Measurements from ENCODE around the gene ESRRB.

ESRRB gene

DNA sequence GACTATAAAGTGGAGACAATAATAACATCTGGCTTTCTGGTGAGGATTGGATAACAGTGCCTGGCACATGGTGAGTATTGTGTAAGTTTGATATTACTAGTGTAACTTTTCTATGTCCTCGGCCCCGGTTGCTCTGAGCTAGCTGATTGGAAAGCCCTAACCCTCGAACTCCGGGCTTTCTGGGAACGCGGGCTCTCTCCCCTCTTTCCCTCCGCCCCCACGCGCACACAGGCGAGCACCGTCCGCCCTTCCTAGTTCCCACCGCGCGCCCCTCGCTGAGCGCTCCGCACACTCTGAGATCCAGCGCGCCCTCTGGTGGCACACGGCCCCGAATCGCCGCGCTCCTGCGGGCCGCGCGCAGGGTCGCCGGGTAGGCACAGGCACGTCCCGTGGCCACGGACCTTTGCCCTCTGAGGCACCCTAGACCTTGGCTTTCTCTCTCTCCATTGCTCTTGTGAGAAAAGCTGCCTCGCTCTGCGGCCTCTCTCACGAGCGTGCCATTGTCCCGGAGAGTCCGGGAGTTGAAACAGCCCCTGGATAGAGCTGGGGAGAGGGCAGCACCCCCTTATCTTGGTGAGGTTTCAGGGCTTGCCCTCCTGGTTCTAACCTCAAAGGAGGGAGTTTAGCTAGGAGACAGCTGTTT, 23.2 kb upstream of the ESRRB start:
- DNase-seq, result no peak

DNA sequence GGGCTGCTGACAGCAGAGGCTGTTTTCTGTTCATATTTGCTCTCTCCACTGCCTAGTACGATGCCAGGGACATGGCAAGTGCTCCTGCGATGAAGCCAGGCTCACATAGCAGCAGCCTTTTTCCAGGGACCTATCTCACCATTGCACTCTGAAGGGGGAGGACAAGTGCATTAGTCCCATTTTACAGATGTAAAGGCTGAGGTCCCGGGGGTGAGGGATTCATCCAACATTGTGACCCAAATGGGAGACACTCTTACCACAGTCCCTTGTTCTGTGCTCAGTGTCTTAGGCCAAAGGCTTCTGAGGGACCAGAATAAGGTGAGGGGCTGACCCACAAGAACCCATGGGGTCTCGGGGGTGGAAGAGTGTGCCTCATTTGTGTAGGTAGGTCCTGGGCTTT, 21.6 kb upstream of the ESRRB start:
- DNase-seq, result no peak

DNA sequence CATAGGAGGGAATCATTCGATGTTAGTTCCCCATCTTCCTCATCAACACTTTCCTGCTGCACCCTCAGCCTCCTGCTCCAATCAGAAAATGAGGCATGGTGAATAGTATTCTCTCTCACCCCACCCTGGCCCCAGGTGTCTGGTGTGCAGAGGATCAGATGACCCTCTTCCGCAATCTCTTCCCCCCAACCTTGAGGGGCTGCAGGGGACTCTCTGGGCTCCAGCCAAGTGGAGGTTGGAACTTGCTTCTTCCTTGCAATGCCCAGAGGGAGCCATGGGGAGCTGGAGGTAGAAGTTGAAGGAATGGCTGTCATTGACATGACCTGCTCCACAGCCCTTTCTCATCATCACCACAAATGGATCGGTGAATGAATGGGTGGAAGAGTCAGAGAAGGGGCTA, 20.2 kb upstream of the ESRRB start:
- DNase-seq, result no peak

- no peak for DNase-seq
Measured at GRCh38 chr14:76371066-76371465, 4.9 kb upstream of the ESRRB start.

GRCh38 chr14:76373456-76373855, 2.5 kb upstream of the ESRRB start:
- DNase-seq, result no peak

DNA sequence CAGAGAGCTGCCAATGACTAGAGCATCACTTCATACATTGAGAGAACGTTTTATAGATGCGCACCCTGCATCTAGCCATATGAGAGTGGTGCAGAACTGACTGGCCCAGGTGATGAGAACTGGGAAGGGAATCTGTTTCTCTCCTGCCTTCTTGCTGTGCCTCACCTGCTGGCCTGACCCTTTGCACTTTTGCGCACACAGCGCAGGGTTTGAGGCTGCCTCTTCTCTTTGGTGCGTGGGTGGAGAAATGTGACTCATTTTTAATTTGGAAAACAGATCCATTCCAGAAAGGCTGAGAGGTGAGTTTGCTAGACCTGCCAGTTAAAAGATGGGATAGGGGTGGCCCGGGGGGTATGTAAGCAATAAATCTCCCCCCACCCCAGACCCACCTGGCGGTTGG, 453 bp upstream of the ESRRB start:
- no peak for DNase-seq

DNA sequence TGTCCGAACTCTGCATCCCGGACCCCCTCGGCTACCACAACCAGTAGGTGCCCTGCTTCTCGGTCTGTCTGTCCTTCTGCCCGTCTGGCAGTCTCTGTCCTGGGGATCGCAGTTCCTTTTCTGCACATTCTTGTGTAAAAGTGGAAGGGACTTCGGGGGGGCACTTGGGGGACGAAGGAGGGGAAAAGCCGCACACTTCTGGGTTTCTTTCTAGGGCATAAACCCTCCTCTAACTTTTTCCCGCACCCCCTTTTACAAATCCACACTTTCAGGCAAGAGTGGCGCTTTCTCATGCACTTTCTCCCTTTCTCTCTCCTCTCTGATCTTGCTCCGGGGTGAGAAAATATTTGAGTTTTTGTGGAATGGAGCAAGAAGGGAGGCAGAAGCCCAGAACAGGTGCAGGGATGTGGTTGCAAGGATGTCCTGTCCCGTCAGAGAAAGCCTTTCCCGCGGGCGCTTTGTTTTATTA, 506 bp downstream of the ESRRB start:
- no peak for DNase-seq

DNA sequence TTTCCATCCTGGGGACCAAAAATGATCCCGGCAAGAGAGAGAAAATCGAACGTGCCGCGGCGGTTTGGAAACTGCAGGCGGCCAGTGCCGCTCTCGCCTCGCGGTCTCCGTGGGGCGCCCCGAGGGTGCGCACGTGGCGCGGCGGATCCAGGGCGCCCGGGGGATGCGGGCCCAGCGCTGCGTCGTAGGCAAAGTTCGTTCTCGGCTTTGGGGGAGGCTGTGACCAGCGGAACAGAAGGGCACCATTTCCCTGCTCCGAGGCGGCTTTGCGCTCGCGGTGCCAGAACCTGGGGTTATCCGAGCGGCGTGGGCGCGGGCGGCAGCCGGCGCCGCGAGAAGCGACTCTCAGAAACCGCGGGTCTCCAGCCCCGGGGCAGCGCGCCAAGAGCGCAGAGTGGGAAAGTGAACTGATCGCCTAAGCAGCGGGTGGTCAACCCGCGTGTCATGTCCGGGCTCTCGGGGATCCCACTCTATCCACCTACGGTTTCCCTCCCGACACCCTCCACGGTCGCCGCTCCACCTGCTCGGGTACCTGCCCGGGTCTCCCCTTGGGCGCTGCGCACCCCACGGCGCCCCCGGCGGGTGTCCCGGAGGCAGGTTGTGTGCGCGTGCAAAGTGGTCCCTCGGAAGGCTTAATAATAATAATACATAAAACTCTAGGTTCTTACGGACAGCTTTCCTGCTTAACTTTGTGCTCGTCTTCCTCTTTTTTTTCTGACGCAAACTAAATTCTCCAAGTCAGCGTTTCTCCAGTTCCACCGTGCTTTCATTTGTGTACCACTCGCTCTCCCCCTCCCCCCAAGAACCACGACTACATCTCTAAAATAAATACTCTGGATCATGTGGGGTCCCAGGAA, 1.2 kb downstream of the ESRRB start:
- DNase-seq, result no peak

DNA sequence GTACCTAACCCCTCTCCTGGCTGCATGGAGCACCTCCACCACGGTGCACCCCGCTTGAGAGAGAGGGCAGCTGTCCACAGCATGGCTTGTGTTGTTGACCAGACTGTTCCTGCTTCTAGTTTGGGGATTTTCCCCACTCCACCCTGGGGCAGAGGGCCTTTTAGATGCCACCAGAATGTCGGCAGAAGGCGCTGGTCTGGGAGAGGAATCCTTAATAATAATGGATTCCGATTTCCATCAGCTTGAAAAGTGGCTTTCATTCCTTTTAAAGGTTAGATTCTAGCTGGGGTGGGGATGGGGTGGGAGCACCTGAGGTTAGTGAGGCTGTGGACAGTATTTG, 1.8 kb downstream of the ESRRB start:
- no peak for DNase-seq

DNA sequence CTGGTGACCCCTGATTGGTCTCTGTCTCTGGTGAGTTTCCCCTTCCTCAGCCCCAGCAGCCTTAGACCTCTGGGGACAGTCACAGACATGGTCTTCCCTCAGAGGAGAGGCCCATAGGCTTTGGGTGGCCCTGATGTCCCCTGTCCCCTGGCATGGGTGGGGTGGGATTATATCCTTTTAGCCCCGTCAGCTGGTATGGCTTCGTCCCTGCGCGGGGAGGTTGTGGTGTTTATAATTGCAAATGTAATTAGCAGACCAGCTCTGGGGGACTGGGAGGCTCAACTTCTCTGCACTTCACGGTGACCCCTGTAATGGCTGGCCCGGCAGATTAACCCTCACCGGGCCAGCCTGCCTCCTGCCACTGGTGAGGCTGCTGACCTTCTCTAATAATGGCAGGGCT, 5.1 kb downstream of the ESRRB start:
- DNase-seq, result no peak

GRCh38 chr14:76381817-76382494, 6.0 kb downstream of the ESRRB start:
- DNase-seq, result no peak

DNA sequence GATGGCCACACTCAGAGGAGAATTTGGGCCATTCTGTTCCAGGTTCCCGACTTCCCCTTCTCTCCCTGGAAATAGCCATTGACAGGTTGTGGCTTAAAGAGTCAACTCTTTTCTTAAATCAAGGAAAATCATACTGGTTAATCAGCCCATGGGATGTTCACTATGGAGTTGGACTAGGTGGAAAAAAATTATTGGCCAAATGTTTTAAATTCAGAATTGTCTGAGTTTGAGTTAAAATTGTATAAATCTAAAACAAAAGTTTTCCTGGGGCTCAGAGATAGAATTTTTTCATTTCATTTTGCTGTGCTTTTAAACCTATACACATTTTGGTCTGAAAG, 6.5 kb downstream of the ESRRB start:
- no peak for DNase-seq

DNA sequence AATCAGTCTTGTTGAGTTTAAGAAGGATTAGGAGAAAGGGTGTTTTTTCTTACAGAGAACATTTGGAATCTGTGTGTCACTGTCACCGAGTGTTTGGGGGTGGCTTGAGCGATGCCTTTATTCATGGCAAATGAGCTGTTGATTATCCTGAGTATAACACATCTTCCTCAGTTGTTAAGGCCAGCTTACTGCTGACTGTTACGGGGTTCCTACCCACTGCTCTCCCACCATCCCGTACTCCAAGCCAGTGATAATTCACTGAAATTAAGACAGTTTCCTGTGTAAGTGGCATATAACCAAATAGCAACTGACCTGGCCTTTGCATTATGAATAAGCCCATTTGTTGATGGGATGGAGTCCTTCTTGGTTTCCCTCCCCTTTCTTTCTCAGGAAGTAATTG, 9.5 kb downstream of the ESRRB start:
- DNase-seq, result no peak

DNA sequence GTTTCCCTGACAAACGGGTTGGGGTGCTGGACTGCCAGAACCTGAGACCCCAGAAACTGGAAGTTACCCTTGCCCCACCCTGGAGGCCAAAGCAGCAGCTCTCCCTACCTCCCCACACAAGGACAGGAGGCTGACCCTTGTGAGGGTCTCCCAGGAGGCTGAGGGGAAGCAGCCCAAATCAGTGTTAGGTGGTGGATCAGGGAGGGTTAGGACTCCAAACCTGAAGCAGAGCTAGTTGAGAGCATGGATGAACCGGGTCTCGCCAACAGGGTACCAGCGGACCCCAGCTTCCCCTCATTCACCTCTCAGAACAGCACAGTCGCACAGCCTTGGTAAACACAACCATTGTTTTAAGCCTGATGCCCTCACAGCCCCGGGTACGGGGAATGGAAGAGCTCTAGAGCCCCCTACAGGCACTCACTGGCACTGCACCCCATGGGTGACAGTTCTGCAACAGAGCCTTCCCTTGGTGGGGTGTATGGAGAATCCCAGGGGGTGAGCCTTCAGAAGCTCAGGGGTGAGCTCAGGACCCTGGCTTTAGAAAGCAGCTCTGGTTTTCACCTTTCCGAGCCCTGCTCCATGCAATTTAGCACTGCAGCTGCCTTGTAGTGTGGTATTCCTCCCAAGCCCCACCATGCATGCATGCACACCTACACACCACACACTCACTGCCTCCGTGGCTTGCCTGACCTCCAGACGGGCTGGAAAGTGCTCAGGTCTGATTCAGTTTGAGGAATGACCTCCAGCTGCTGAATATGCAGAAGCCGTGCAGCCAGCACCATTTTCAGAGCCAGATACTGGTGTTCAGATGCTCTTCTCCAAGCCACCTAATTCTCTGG, 11.2 kb downstream of the ESRRB start:
- peak; percentile 59 for DNase-seq

- DNase-seq, result no peak
Measured at GRCh38 chr14:76389841-76390240, 13.9 kb downstream of the ESRRB start.

- DNase-seq, result no peak
Measured at GRCh38 chr14:76390621-76391020, 14.7 kb downstream of the ESRRB start.

DNA sequence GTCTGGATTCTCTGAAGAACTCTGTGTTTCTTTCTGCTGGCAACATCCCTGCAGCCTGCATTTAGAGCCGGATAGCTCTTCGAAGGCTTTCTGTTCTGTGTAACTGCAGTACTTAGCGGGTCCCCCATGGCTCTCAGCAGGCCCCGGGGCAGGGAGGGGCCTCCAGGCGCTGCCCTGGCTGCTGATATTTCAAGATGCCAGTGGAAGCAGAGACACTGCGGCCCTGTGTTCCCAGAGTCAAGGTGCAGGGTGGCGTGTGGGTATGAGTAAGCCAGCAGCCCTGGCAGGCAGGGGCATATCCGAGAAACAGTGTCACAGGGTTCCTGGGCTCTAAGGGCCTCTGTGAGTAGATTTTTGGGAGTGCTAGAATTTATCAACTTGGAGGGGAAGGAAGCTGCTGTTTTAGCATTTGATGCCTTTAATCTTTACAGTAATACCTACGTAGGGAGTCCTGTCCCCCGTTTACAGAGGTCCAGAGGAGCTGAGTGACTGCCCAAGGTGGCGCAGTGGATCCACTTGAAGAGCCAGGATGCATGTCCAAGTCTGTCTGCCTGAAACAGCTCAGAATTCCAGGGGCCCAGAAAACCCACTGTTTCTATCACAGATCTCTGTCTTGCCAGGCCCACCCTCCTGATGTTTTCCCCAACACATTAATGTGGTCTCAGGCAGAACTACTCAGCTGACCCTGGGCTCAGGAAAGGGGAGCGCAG, 16.2 kb downstream of the ESRRB start:
- DNase-seq, result no peak

- no peak for DNase-seq
Measured at GRCh38 chr14:76394569-76394968, 18.6 kb downstream of the ESRRB start.

DNA sequence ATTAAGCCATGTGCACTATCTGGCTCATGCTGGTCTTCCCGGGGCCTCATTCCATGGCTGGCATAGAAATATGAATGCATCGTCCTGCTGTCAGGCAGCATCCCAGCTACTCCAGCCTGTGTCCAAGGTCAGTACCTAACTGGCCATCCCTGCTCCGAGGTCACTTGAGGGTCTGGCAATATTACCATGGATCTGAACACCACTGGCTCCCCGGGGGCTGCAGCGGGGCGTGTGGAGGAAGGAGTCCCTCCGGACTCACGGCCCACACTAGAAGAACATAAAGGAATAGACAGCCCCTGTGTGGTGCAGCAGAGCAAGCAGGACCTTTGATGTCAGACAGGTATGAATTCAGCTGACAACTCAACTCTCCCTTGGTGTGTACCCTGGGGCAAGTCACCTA, 19.2 kb downstream of the ESRRB start:
- DNase-seq, result no peak

DNA sequence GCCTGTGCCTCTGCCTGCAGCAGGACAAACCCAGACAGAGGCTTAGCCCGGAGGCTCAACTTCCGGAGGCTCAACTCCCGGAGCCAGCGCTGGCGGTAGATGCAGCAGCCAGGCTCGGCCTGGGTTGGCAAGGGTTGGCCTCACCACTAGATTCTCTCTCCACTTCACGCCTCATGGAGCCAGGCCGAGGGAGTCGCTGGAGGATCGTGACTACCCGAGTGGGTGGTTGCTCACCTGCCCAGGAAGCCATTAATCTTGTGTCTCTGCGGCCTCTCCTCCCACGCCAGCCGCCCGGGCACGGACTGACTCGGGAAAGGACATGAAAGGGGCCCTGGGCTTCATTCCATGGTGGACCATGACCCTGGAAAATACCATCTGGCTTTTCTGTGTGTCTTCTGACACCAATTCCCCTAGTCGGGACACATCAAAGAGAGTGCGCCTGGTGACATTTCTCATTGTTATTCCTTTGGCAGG, 20.8 kb downstream of the ESRRB start:
- DNase-seq, result peak; percentile 70

DNA sequence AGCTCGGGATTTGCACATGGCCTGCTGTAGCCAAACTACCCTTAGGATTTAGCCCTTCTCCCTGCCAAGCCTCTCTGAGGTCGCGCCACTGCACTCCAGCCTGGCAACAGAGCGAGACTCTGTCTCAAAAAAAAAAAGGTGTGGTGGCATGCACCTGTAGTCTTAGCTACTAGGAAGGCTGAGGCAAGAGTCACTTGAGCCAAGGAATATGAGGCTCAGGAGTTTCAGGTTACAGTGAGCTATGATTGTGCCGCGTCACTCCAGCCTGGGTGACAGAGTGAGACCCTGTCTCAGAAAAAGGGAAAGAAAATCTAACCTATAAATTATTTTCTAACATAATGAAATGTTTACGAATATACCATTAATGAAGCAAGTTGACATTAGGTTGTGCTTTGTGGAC, 29.7 kb downstream of the ESRRB start:
- DNase-seq, result no peak

DNA sequence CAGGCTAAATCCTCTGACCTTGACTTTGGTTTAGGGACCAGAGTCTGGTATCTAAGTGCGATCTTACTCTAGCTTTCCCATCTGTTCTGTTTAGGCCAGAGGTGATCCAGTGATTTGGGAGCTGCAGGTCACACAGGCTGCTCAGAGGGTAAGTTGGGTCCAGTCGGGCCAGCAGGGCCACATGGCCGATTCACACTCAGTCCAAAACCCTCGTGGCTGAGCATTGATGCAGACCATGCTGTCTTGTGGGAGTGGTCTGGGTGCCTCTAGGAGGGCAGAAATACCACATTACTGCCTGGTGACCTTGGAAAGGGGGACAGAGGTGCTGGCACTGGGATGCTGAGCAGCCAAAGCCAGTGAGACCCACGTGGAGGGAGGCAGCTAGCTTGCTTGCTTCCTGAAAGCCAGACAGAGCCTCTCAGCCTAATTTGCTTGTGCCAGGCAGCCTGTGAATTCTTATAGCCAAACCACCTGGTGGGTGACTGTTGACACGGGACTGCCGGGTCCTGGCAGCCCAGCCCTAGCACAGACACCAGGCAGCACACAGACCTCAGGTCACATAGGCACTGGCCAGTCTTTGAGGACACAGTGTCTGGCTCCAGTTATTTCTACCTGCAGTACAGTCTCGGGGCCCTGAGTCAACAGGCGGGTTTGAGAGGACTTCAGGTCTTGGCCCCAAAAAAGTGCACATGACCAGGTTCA, 31.7 kb downstream of the ESRRB start:
- no peak for DNase-seq

Measured in kidney glomerular epithelial cell (primary cell).